Liver (tissue), 3 donors: ENCODE data around the gene COQ8A.

Experiments
- ATF3 ChIP-seq: IDR thresholded peaks from 2 replicates; pipeline ENCODE4 v1.6.1; 2016; ENCODE audit warnings: antibody characterized with exemption
- HNF4A ChIP-seq, 2 donors: conservative IDR thresholded peaks; 2 replicates each; pipeline ENCODE4 v1.6.1; 2016; ENCODE audit warnings: antibody characterized with exemption in 2 of 2, mild to moderate bottlenecking in 2 of 2
- JUND ChIP-seq, 2 donors: IDR thresholded peaks; 2 replicates each; pipeline ENCODE4 v1.6.1; 2016; ENCODE audit warnings: antibody characterized with exemption in 2 of 2
- NR2F2 ChIP-seq: IDR thresholded peaks from 2 replicates; pipeline ENCODE4 v1.6.1; 2016; ENCODE audit warnings: antibody characterized with exemption
- RAD21 ChIP-seq, 2 donors: IDR thresholded peaks; 2 replicates each; pipeline ENCODE4 v1.6.1; 2016; ENCODE audit warnings: antibody characterized with exemption in 2 of 2, mild to moderate bottlenecking in 2 of 2
- RXRA ChIP-seq, 2 donors: IDR thresholded peaks; 2 replicates each; pipeline ENCODE4 v1.6.1; 2017 to 2018; ENCODE audit warnings: antibody characterized with exemption in 2 of 2, mild to moderate bottlenecking in 1 of 2
- SP1 ChIP-seq: IDR thresholded peaks from 2 replicates; pipeline ENCODE4 v1.6.1; 2018; ENCODE audit warnings: antibody characterized with exemption, mild to moderate bottlenecking
- TAF1 ChIP-seq: conservative IDR thresholded peaks from 2 replicates; pipeline ENCODE4 v1.6.1; 2016; ENCODE audit warnings: antibody characterized with exemption, mild to moderate bottlenecking
- YY1 ChIP-seq: IDR thresholded peaks from 2 replicates; pipeline ENCODE4 v1.6.1; 2016; ENCODE audit warnings: antibody characterized with exemption, mild to moderate bottlenecking
- TF ChIP-seq, protein P1 (sequence below): fragments of 150-350 bp; IDR thresholded peaks from 2 replicates; pipeline ENCODE4 v1.5.1; 2017; ENCODE audit warnings: improper control_type of control experiment, low read depth, low read length; ENCODE audit not compliant: missing input control
- TF ChIP-seq, protein P2 (sequence below): IDR thresholded peaks from 2 replicates; pipeline ENCODE4 v1.6.1; 2016; ENCODE audit warnings: antibody characterized with exemption, mild to moderate bottlenecking
- TF ChIP-seq, protein P3 (sequence below): IDR thresholded peaks from 2 replicates; pipeline ENCODE4 v1.6.1; 2016; ENCODE audit warnings: antibody characterized with exemption
- donor health status: healthy.
- donor health status: healthy.

DNA sequence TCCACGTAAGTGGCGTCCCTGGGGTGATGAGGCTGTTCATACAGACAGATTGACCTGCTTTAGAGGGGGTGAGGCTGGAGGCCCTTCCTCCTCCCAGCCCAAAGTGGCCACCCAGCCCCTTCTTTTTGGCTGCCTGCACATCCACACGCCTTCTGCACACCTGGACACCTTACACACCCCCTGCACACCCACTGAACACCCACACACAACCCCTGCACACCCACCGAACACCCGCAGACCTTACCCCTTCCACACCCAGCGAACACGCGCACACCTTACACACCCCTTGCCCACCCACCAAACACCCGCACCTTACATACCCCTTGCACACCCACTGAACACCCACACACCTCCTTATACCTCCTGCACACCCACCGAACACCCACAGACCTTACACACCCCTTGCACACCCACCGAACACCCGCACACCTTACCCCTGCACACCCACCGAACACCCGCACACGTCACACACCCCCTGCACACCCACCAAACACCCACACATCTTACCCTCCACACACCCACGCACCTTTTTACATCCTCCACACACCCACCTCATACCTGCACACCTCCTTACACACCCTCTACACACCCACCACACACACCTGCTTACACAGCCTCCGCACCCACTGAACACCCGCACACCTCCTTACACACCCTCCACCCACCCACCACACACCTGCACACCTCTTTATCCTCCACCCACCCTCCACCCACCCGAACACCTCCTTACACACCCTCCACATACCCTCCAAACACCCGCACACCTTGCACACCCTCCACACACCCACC lies 37.7 kb downstream of the COQ8A start:
- TF ChIP-seq, protein P1, sequence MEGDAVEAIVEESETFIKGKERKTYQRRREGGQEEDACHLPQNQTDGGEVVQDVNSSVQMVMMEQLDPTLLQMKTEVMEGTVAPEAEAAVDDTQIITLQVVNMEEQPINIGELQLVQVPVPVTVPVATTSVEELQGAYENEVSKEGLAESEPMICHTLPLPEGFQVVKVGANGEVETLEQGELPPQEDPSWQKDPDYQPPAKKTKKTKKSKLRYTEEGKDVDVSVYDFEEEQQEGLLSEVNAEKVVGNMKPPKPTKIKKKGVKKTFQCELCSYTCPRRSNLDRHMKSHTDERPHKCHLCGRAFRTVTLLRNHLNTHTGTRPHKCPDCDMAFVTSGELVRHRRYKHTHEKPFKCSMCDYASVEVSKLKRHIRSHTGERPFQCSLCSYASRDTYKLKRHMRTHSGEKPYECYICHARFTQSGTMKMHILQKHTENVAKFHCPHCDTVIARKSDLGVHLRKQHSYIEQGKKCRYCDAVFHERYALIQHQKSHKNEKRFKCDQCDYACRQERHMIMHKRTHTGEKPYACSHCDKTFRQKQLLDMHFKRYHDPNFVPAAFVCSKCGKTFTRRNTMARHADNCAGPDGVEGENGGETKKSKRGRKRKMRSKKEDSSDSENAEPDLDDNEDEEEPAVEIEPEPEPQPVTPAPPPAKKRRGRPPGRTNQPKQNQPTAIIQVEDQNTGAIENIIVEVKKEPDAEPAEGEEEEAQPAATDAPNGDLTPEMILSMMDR, result no peak
- TF ChIP-seq JUND (IDR thresholded peaks at IDR 0.05), result no peak
- TF ChIP-seq, protein P2, sequence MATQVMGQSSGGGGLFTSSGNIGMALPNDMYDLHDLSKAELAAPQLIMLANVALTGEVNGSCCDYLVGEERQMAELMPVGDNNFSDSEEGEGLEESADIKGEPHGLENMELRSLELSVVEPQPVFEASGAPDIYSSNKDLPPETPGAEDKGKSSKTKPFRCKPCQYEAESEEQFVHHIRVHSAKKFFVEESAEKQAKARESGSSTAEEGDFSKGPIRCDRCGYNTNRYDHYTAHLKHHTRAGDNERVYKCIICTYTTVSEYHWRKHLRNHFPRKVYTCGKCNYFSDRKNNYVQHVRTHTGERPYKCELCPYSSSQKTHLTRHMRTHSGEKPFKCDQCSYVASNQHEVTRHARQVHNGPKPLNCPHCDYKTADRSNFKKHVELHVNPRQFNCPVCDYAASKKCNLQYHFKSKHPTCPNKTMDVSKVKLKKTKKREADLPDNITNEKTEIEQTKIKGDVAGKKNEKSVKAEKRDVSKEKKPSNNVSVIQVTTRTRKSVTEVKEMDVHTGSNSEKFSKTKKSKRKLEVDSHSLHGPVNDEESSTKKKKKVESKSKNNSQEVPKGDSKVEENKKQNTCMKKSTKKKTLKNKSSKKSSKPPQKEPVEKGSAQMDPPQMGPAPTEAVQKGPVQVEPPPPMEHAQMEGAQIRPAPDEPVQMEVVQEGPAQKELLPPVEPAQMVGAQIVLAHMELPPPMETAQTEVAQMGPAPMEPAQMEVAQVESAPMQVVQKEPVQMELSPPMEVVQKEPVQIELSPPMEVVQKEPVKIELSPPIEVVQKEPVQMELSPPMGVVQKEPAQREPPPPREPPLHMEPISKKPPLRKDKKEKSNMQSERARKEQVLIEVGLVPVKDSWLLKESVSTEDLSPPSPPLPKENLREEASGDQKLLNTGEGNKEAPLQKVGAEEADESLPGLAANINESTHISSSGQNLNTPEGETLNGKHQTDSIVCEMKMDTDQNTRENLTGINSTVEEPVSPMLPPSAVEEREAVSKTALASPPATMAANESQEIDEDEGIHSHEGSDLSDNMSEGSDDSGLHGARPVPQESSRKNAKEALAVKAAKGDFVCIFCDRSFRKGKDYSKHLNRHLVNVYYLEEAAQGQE, result no peak
- TF ChIP-seq, protein P3, sequence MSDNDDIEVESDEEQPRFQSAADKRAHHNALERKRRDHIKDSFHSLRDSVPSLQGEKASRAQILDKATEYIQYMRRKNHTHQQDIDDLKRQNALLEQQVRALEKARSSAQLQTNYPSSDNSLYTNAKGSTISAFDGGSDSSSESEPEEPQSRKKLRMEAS, result no peak
- TF ChIP-seq RXRA (IDR thresholded peaks at IDR 0.05), result no peak
- TF ChIP-seq TAF1, result no peak
- TF ChIP-seq RAD21 (IDR thresholded peaks at IDR 0.05), result no peak
- no peak for TF ChIP-seq ATF3
- TF ChIP-seq SP1, result no peak
- no peak for TF ChIP-seq NR2F2
- no peak for TF ChIP-seq YY1
- no peak for TF ChIP-seq HNF4A (conservative IDR thresholded peaks at IDR 0.05)
